Measurements from ENCODE around the gene SYT9. TPM values are rescaled to one million over a fixed set of nuclear protein-coding genes. Genes with fewer than 3 reads are reported as not detected.

Gene SYT9
- polyA plus RNA-seq, 2 of the 4 experiments (the other 2 are of a cell fraction), result 0.10 TPM; not detected in 1

DNA sequence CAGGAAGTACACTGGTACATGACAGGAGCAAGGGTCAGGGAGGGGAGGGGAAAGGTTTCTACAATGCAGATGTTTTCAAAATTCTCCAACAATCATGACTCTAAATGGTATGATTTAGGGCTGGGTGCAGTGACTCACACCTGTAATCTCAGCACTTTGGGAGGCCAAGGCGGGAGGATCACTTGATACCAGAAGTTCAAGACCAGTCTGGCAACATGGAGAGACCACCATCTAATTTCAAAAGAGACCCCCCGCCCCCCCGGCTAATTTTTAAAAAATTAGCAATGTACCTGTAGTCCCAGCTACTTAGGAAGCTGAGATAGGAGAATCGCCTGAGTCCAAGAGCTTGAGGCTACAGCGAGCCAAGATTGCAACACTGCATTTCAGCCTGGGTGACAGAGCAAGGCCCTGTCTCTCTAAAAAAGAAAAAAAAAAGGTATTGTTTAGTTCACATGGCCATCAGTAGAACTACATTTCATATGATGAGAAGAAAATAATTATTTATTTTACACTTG lies 217.7 kb downstream of the SYT9 start:
- no peaks in the 10 kb centered on the region for H3K9me3 ChIP-seq
- no peak for ATAC-seq
- no peak overlapping the region for H3K27ac ChIP-seq
- no peaks in the 10 kb centered on the region for H3K4me1 ChIP-seq
- TF ChIP-seq, protein P1, sequence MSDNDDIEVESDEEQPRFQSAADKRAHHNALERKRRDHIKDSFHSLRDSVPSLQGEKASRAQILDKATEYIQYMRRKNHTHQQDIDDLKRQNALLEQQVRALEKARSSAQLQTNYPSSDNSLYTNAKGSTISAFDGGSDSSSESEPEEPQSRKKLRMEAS (IDR thresholded peaks at IDR 0.05), result no peak
- TF ChIP-seq POLR2A (IDR thresholded peaks at IDR 0.05; ENCODE audit: low read length) (no peak), MYC (IDR thresholded peaks at IDR 0.05; ENCODE audit: borderline replicate concordance, low read length) (no peak), NFE2L2 (conservative IDR thresholded peaks at IDR 0.05; ENCODE audit: low read length) (no peak), MAFK (IDR thresholded peaks at IDR 0.05; ENCODE audit: partially characterized antibody) (no peak)
- TF ChIP-seq, protein P2, sequence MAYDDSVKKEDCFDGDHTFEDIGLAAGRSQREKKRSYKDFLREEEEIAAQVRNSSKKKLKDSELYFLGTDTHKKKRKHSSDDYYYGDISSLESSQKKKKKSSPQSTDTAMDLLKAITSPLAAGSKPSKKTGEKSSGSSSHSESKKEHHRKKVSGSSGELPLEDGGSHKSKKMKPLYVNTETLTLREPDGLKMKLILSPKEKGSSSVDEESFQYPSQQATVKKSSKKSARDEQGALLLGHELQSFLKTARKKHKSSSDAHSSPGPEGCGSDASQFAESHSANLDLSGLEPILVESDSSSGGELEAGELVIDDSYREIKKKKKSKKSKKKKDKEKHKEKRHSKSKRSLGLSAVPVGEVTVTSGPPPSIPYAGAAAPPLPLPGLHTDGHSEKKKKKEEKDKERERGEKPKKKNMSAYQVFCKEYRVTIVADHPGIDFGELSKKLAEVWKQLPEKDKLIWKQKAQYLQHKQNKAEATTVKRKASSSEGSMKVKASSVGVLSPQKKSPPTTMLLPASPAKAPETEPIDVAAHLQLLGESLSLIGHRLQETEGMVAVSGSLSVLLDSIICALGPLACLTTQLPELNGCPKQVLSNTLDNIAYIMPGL (CRISPR knock-in tag; IDR thresholded peaks at IDR 0.05; ENCODE audit: borderline replicate concordance), result no peak
- no peak overlapping the region for H3K4me2 ChIP-seq
- no peak overlapping the region for H3K4me3 ChIP-seq
- POLR2A ChIA-PET, result no interaction called here
- DNase-seq (ENCODE audit: low read depth in 1 of 2, low spot score in 1 of 2), result no peak
- 26% methylated on average over 5 of the region's 5 CpGs for WGBS (ENCODE audit: missing lambda C conversion rate)
- CTCF ChIA-PET, result no interaction called here
- FAIRE-seq, result no peak

DNA sequence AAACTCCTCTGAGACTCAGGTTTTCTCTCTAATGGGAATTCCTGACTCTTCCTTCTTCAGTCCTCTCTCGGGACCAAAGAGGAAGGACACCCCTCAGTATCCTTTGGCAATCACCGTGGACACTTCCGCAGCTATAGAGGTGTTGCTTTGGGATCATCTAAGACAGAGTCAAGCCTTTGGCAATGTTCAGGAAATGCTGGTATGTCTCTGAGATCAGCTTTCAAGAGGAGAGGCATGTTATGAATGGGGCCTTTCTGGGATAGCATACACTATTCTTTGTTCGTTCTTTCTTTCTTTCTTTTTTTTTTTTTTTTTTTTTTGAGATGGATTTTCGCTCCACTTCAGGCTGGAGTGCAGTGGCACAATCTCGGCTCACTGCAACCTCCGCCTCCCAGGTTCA lies 219.4 kb downstream of the SYT9 start:
- Histone ChIP-seq H3K9me3 (no peaks in the 10 kb centered on the region), H3K27ac (no peak overlapping the region), H3K4me2 (no peak overlapping the region), H3K4me3 (no peak overlapping the region), H3K4me1 (no peaks in the 10 kb centered on the region)
- FAIRE-seq, result no peak
- ChIA-PET POLR2A (no interaction called here), CTCF (interaction anchor here (1.4 kb wide), 1 partner anchor 31 kb away, joined by 3 read pairs; no protein-coding TSS in a partner anchor)
- no peak for ATAC-seq
- TF ChIP-seq JUN (IDR thresholded peaks at IDR 0.05) (no peak), SMC3 (IDR thresholded peaks at IDR 0.05) (no peak), ZFP36 (IDR thresholded peaks at IDR 0.05; ENCODE audit: borderline replicate concordance, partially characterized antibody) (no peak), CBX8 (IDR thresholded peaks at IDR 0.05) (no peak), CBX2 (IDR thresholded peaks at IDR 0.05; ENCODE audit: borderline replicate concordance, low read depth) (no peak), MYC (IDR thresholded peaks at IDR 0.05; ENCODE audit: borderline replicate concordance, low read length) (no peak), TP53 (CRISPR knock-in tag; IDR thresholded peaks at IDR 0.05) (no peak), ESRRA (IDR thresholded peaks at IDR 0.05; ENCODE audit: borderline replicate concordance, low read length) (no peak), GATA3 (IDR thresholded peaks at IDR 0.05; ENCODE audit: borderline replicate concordance) (no peak), ZNF302 (CRISPR knock-in tag; IDR thresholded peaks at IDR 0.05) (no peak), CEBPB (IDR thresholded peaks at IDR 0.05) (no peak), POLR2AphosphoS2 (conservative IDR thresholded peaks at IDR 0.05; ENCODE audit: low read length) (no peak), RAD21 (conservative IDR thresholded peaks at IDR 0.05 in 1 of 2, IDR thresholded peaks at IDR 0.05 in 1 of 2) (no peak), BHLHE40 (IDR thresholded peaks at IDR 0.05; ENCODE audit: low read depth, low read length) (no peak), NR3C1 (IDR thresholded peaks at IDR 0.05) (no peak)
- TF ChIP-seq, protein P3, sequence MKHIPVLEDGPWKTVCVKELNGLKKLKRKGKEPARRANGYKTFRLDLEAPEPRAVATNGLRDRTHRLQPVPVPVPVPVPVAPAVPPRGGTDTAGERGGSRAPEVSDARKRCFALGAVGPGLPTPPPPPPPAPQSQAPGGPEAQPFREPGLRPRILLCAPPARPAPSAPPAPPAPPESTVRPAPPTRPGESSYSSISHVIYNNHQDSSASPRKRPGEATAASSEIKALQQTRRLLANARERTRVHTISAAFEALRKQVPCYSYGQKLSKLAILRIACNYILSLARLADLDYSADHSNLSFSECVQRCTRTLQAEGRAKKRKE (CRISPR knock-in tag; IDR thresholded peaks at IDR 0.05; ENCODE audit: low read depth), result no peak
- TF ChIP-seq, protein P1 (IDR thresholded peaks at IDR 0.05), result no peak
- DNase-seq (ENCODE audit: low read depth in 1 of 2, low spot score in 1 of 2), result no peak
- WGBS (ENCODE audit: missing lambda C conversion rate), result 24% methylated on average over 7 of the region's 7 CpGs

DNA sequence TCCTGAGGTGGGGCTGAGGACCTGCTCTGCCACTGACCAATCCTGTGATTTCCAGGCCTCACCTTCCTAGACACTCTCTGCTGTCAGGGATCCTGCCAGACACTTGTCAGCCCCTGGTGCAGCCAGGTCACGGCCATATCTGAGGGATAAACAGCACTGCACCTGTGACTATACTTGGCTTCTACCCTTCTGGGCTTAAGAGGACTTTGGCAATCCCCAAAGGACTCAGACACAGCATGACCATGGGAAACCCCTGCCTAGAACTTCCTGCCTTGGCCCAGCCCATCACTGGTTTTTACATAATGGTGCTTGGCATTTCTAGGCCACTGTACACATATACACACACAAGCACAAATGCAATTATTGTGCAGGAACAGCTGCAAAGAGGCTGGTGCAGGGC lies 222.0 kb downstream of the SYT9 start:
- CTCF ChIA-PET, result interaction anchor here (1.5 kb wide), 1 partner anchor 23 kb away, joined by 3 read pairs; no protein-coding TSS in a partner anchor
- Histone ChIP-seq H3K4me2 (no peak overlapping the region), H3K4me3 (no peak overlapping the region), H3K27ac (no peak overlapping the region), H3K4me1 (no peaks in the 10 kb centered on the region), H3K9me3 (no peaks in the 10 kb centered on the region)
- POLR2A ChIA-PET, result no interaction called here
- ATAC-seq, result no peak
- 0% methylated on average over 1 of the region's 1 CpG for WGBS (ENCODE audit: missing lambda C conversion rate)
- TF ChIP-seq HDAC2 (IDR thresholded peaks at IDR 0.05), result no peak
- no peak for TF ChIP-seq FOXS1 (CRISPR knock-in tag; IDR thresholded peaks at IDR 0.05)
- TF ChIP-seq JUNB (IDR thresholded peaks at IDR 0.05), result no peak
- TF ChIP-seq CBX8 (IDR thresholded peaks at IDR 0.05), result no peak
- TF ChIP-seq, protein P3 (CRISPR knock-in tag; IDR thresholded peaks at IDR 0.05; ENCODE audit: low read depth), result no peak
- no peak for FAIRE-seq
- DNase-seq (ENCODE audit: low read depth in 1 of 2, low spot score in 1 of 2), result no peak

Measured in A549 (cell line).